Kidney glomerular epithelial cell (primary cell): Measurements from ENCODE around the gene F11.
"Not testable (repeated sequence)": the region's sequence is repeated elsewhere in the genome, so short reads cannot be mapped to it uniquely, and the experiment has no call there.

Experiments
- DNase-seq: peaks from one replicate; lab custom pipeline; 2025; lab: John Stamatoyannopoulos, UW

The F11 gene

DNA sequence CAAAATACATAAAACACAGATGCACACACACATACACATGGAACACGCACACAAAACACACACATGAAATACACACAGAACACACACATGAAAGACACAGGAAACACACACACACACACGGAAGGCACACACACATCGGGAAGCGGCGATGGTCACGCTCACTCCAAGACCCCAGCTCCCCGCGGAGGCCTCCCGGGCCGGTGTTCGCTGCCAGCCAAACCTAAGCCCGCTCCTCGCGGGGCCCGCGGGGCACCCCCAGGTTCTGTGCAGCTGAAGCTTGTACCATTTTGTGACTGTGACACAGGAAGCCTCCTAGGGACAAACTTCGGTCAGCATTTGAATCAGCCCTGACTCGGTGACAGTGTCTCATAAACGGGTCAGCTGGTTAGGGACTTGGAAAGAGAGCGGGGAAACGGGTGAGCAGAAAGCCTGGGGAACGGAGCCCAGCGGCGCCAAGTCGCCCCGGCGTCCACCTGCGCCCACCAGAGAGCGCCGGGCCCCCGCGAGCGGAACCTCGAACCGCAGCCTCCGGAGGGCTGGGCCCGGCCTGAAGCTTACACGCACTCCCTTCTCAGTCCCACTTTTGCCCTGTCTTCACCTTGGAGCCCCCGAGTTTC lies 32.1 kb downstream of the F11 start:
- no peak for DNase-seq

DNA sequence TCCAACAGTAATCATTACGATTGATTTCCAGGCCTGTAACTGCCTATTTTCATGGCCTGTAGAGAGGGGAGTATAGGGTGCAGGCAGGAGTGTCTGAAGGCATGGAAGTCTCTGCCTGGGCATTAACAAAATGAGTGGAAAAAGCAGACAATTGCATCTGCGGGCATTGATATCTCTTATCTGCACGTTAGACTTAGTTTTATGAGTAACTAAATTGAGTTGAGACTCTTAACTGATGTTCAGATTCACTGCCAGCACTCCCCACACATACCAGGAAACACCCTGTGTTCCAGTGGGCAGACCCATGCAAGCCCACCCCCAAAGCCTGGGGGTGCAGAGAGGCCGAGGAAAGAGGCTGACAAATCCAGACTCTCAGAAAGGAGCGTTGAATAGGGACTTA lies 33.3 kb downstream of the F11 start:
- no peak for DNase-seq

DNA sequence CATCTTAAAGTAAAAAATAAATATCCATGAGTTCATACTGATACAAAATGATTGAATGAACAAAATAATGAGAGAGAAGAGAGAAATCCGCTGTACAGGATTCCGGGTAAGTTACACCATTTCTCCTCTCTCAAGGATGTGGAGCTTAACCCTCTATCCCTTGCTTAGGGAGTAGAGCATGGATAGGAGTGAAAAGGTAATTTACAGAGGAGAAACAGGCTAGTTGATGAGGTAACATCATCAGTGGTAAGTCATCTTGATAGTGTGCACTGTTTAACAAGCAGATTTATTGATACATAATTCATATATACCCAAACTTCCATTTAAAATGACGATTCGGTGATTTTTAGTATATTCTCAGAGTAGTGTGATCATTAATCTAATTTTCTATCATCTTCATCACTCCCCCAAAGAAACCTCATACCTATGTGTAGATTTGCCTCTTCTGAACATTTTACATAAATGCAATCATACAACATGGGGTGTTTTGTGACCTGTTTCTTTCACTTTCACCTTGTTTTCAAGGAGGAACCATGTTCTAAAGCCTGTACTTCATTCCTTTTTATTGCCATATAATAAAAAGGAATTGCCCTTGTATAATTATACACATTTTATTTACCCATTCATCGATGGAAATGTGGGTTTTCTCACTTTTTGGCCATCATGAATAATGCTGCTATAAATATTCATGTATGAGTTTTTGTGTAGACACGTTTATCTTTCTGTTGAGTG lies 34.8 kb downstream of the F11 start:
- no peak for DNase-seq

DNA sequence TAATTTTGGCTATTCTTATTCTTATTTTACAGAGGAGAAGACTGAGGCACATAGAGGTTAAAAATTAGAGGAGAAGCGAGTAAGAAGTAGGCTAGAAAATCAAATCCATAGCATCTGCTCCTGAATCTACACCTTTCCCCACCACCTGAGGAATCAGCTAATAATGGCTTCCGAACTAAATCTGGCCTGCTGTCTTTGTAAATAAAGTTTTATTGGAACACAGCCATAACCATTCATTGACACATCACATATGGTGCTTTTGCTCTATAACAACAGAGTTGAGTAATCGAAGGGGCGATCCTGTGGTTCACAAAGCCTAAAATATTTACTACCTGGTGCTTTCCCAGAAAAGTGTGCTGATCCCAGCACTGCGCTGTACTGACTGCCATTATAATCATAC lies 38.2 kb downstream of the F11 start:
- no peak for DNase-seq

DNA sequence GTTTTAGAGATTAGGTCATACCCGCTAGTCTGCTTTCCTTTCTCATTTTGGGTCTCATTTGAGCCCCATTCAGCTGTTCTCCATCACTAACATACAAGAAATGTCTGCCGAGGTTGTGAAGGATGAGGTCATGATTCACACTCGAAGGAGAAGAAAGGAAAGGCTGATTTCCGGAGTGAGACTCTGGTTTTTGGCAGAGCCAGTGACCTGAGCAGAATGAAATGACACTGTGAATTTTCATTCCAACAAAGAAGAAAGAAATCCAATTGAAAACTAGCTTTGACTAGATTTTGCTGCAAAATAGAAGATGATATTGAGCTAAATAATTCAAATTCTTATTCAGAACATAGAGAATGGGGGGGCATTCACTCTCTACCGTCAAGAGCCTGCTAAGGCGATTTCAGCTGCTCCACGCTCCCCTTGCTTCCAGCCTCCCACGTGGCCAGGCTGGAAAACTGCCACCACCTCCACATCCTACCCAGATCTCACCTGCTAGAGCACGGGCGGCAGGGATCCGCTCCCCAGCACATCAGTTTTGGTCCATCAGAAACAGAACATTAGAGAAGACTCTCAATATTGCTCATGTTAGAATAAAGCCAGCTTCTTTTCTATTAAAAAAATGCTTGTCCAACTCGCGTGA lies 39.0 kb downstream of the F11 start:
- DNase-seq = no peak

DNA sequence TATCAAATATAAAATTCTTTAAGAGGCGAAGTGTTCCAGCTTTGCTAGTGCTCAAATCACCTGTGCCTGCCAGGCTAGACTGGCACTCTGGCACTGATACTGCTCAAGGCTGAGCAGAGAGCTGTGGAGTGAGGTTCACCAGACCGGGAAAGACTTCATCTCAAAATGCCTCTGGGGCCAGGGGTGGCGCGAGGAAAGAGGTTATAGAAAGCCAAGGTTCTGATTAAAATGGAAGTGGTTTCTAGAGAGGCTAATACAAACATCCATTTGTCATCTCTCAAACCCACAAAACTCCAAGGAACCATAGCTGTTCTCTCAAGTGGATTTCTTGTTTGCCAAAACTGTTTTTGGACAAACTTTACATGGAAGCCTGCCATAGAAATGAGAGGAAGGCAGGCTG lies 41.5 kb downstream of the F11 start:
- DNase-seq = no peak

DNA sequence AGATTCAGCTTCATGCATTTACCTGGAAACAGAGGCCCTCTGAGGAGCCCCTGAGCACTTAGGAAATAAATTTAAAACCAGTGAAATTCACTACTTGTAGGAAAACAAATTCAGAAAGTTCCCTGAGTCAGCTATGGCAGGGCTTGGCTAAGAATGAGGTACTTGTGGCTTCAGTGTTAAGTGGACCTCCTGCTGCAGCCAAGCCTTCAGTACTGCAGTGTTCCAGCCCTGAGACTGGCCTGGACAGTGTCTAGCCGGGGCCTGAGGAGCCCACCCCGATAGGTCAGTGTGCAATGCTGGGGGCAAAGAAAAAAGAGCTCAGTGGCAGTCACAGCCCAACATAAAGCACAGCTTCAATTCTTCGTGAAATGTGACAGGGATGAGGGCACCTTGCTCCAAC lies 41.9 kb downstream of the F11 start:
- DNase-seq = no peak

DNA sequence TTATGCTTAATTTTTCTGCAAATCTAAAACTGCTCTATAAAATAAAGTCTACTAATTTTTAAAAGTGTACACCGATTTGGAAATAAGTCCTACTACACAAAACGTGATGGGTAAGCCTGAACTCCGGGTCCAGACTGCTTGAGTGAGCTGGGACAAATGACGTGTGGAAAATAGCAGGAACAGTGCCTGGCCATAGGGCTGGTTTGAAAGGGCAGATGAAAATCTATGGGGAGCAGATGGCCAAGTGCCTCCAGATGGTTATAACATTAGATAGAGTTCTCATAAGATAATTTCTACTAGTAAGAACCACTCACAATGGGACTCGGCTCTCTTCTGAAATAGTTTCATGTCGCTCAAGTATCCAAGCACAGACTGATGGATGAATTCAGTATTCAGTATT lies 52.5 kb downstream of the F11 start:
- DNase-seq = no peak

DNA sequence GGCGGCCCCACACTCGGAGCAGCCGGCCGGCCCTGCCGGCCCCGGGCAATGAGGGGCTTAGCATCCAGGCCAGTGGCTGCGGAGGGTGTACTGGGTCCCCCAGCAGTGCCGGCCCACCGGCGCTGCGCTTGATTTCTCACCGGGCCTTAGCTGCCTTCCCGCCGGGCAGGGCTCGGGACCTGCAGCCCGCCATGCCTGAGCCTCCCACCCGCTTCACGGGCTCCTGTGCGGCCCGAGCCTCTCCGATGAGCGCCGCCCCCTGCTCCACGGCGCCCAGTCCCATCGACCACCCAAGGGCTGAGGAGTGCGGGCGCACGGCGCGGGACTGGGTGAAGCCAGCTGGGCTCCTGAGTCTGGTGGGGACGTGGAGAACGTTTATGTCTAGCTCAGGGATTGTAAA lies 58.7 kb downstream of the F11 start:
- DNase-seq = not testable (repeated sequence)

DNA sequence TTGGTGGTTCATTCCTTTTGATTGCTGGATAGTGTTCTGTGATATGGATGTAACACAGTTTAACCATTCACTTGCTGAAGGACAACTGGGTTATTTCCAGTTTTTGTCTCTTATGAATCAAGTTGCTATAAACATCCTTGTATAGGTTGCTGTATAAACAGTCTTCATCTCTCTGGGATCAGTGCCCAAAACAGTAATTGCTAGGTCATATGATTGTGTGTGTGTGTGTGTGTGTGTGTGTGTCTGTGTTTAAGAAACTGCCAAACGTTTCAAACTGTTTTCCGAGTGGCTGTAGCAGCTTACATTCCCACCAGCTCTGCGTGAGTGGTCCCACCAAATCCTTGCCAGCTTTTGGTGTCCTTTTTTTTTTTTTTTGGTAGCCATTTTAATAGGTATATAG lies 60.4 kb downstream of the F11 start:
- DNase-seq = no peak

DNA sequence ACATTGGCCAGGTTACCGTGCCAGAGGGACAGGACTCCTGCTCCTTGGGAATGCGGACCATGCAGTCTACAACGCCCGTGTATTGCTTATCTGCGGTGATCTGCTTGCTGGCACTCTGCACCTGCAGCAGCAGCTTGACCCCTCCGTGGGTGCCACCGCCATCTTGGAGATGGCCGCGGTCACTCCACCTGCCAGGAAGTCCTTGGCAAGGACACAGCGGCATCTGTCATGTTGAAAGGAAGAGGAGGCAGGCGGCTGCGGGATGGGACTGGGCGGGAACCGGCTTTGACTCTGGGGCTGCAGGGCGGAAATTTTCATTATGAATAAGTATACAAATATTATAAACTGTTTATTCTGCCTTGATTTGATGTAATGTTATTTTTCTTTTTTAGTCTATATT lies 63.4 kb downstream of the F11 start:
- DNase-seq = no peak

DNA sequence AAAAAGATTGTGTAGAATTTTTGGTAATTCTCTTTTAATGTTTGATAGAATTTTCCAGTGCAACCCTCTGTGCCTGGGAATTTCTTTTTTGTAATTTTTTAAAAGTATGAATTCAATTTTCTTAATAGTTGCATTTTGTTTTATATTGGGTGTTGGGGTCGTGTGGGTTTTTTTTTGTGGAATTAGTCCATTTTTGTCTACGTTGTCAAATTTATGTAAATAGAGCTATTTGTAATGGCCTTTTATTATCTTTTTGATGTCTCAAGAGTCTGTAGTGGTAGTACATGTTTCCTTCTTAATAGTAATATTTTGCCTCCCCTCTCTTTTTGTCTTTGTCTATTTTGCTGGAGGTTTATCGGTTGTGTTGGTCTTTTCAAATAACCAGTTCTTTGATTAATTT lies 64.4 kb downstream of the F11 start:
- no peak for DNase-seq

DNA sequence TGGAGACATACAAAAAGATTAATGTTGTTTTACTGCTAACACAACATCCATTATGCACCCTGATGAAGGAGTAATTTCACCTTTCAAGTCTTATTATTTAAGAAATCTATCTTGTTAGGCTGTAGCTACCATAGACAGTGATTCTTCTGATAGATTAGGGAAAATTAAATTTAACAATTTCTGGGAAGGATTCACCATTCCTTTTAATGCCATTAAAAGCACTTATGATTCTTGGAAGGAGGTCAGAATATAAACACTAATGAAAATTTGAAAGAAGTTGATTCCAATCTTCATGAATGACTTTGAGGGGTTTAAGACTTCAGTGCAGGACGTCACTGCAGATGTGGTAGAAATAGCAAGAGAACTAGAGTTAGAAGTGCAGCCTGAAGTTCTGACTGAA lies 69.8 kb downstream of the F11 start:
- no peak for DNase-seq
